Measurements from ENCODE around the gene SORD. TPM values are rescaled to one million over a fixed set of nuclear protein-coding genes. Genes with fewer than 3 reads are reported as not detected.

Gene SORD
- total and polyA plus RNA-seq, 11 donors = 3.4 to 16.7 (median 9.4) TPM

- Histone ChIP-seq H3K27ac (no peak overlapping the region), H3K36me3 (no peaks in the 10 kb centered on the region), H3K9me3 (no peaks in the 10 kb centered on the region), H3K27me3 (peaks cover 0 to 30% (median 10%) of the 10 kb centered on the region in 9 donors), H3K4me3 (no peak overlapping the region), H3K4me1 (no peaks in the 10 kb centered on the region)
- TF ChIP-seq POLR2A (IDR thresholded peaks at IDR 0.05) = no peak
- no peak for TF ChIP-seq CTCF (IDR thresholded peaks at IDR 0.05)
- 87 to 93% (median 91%) methylated on average over 11 of the region's 11 CpGs for WGBS, 4 donors
- intact Hi-C loops (cut with DNase I) = no loop called here
- ATAC-seq = no peak
- DNase-seq = no peak
These were observed 82.6 kb downstream of the SORD start for GRCh38 chr15:45105586-45105985.

- TF ChIP-seq POLR2A (IDR thresholded peaks at IDR 0.05) = no peak
- TF ChIP-seq CTCF (IDR thresholded peaks at IDR 0.05) = no peak
- no peak overlapping the region for H3K27ac ChIP-seq
- H3K4me3 ChIP-seq = no peak overlapping the region
- H3K36me3 ChIP-seq = no peaks in the 10 kb centered on the region
- no peaks in the 10 kb centered on the region for H3K9me3 ChIP-seq
- DNase-seq = no peak
- peaks cover 0 to 30% (median 10%) of the 10 kb centered on the region in 9 donors for H3K27me3 ChIP-seq
- no peak for ATAC-seq
- H3K4me1 ChIP-seq = no peaks in the 10 kb centered on the region
- intact Hi-C loops (cut with DNase I) = no loop called here
- 75 to 82% (median 79%) methylated on average over 12 to 15 of the region's 15 CpGs for WGBS, 4 donors
These were observed 83.2 kb downstream of the SORD start for GRCh38 chr15:45106002-45106790.

- intact Hi-C loops (cut with DNase I) = no loop called here
- DNase-seq (no peak), ATAC-seq (no peak)
- Histone ChIP-seq H3K4me1 (peaks cover 3 to 18% (median 6%) of the 10 kb centered on the region in 12 donors), H3K4me3 (no peak overlapping the region), H3K36me3 (no peaks in the 10 kb centered on the region), H3K27ac (no peak overlapping the region), H3K27me3 (peaks cover 18 to 49% (median 28%) of the 10 kb centered on the region in 9 donors), H3K9me3 (no peaks in the 10 kb centered on the region)
- WGBS, 4 donors = 92 to 94% (median 93%) methylated on average over 8 to 10 of the region's 10 CpGs
- no peak for TF ChIP-seq POLR2A (IDR thresholded peaks at IDR 0.05)
- TF ChIP-seq CTCF (IDR thresholded peaks at IDR 0.05) = no peak
These were observed 85.1 kb downstream of the SORD start for GRCh38 chr15:45107941-45108630.

GRCh38 chr15:45110256-45110820 is 87.3 kb downstream of the SORD start:
- no peak overlapping the region for H3K4me3 ChIP-seq
- DNase-seq (no peak), ATAC-seq (no peak)
- H3K9me3 ChIP-seq = no peaks in the 10 kb centered on the region
- H3K27me3 ChIP-seq = peaks cover 37 to 71% (median 51%) of the 10 kb centered on the region in 9 donors
- H3K27ac ChIP-seq = no peak overlapping the region
- intact Hi-C loops (cut with DNase I) = loop anchor here in 3 of 10 donors (10.0 kb wide), 4 partner anchors 46 to 146 kb away; no protein-coding TSS in a partner anchor
- 46 to 70% (median 53%) methylated on average over 11 of the region's 11 CpGs for WGBS, 4 donors
- no peak for TF ChIP-seq POLR2A (IDR thresholded peaks at IDR 0.05)
- TF ChIP-seq CTCF (IDR thresholded peaks at IDR 0.05) = no peak
- H3K36me3 ChIP-seq = no peaks in the 10 kb centered on the region
- H3K4me1 ChIP-seq = peaks cover 3 to 30% (median 12%) of the 10 kb centered on the region in 12 donors
